HL-60 (cell line): ENCODE results near the gene SUFU.
"Not testable (repeated sequence)": the region's sequence is repeated elsewhere in the genome, so short reads cannot be mapped to it uniquely, and the experiment has no call there.

Source experiments
- DNase-seq, 2 experiments: peaks; one replicate each; pipeline ENCODE4 v3.0.0-alpha.2; 2010 to 2020; ENCODE audit warnings: low read depth in 1 of 2, low spot score in 1 of 2
- H3K27ac ChIP-seq: fragments of 250-450 bp; sonication (Bioruptor Pico); replicated peaks from 2 replicates; pipeline ENCODE4 v1.5.1; 2020; ENCODE audit warnings: mild to moderate bottlenecking, moderate library complexity
- H3K27me3 ChIP-seq: fragments of 250-450 bp; sonication (Bioruptor Pico); 2 replicates; pipeline ENCODE4 v1.5.1; 2021; ENCODE audit warnings: mild to moderate bottlenecking, moderate library complexity; ENCODE audit not compliant: insufficient read depth, poor library complexity, severe bottlenecking
- H3K4me3 ChIP-seq: replicated peaks from 2 replicates; pipeline ENCODE4 v1.5.1; 2011; ENCODE audit warnings: mild to moderate bottlenecking, control low read depth, low read length; ENCODE audit not compliant: insufficient read depth
- CTCF ChIP-seq: IDR thresholded peaks from one replicate; pipeline ENCODE4 v1.5.1; 2011; ENCODE audit warnings: low read length, control low read depth, inconsistent platforms; ENCODE audit not compliant: insufficient read depth
- GABPA ChIP-seq: IDR thresholded peaks from 2 replicates; pipeline ENCODE4 v1.6.1; 2012; ENCODE audit warnings: low read depth
- POLR2AphosphoS5 ChIP-seq: IDR thresholded peaks from 2 replicates; pipeline ENCODE4 v1.6.1; 2012; ENCODE audit warnings: low read depth
- REST ChIP-seq: IDR thresholded peaks from 2 replicates; pipeline ENCODE4 v1.6.1; 2012; ENCODE audit warnings: low read depth; ENCODE audit not compliant: insufficient replicate concordance
- SPI1 ChIP-seq: IDR thresholded peaks from 2 replicates; pipeline ENCODE4 v1.6.1; 2012; ENCODE audit warnings: low read depth, mild to moderate bottlenecking, borderline replicate concordance

The SUFU gene

GRCh38 chr10:102499356-102499755 is 4.4 kb upstream of the SUFU start:
- H3K27ac ChIP-seq: 0 out of 2 replicates have a peak overlapping the region, but pooled peaks have one; percentile 5
- no peak for DNase-seq
- TF ChIP-seq CTCF (no peak), GABPA (no peak), SPI1 (no peak), REST (no peak), POLR2AphosphoS5 (no peak)
- H3K4me3 ChIP-seq: no peak overlapping the region
- H3K27me3 ChIP-seq: no peaks in the 10 kb centered on the region

- not testable (repeated sequence) for H3K27me3 ChIP-seq, H3K27ac ChIP-seq, DNase-seq, H3K4me3 ChIP-seq
Observed at GRCh38 chr10:102500686-102501085, 3.1 kb upstream of the SUFU start.

GRCh38 chr10:102501201-102502028 is 2.4 kb upstream of the SUFU start:
- DNase-seq: no peak

More at GRCh38 chr10:102501201-102502028, 2.4 kb upstream of the SUFU start:
- Histone ChIP-seq H3K27ac (peak overlapping the region; percentile 42), H3K27me3 (no peaks in the 10 kb centered on the region), H3K4me3 (peak overlapping the region; percentile 83)
- TF ChIP-seq GABPA (no peak), SPI1 (no peak), CTCF (no peak), REST (no peak), POLR2AphosphoS5 (no peak)
